Coronary artery (tissue), 2 donors: ENCODE results near the gene PRKCG.

Experiments
- DNase-seq: peaks from one replicate; pipeline ENCODE4 v3.0.0-alpha.2; 2017; ENCODE audit warnings: low spot score
- H3K27ac ChIP-seq, 2 donors: fragments of 200-600 bp; sonication (generic); one replicate each; pipeline ENCODE4 v1.5.1; 2016 to 2019
- H3K4me3 ChIP-seq: fragments of 200-600 bp; sonication (generic); 2 replicates; pipeline ENCODE4 v1.5.1; 2016; ENCODE audit warnings: mild to moderate bottlenecking, moderate library complexity
- TF ChIP-seq, protein P1 (sequence below): fragments of 200-600 bp; sonication (generic); IDR thresholded peaks from one replicate; pipeline ENCODE4 v1.5.1; 2019; ENCODE audit warnings: antibody characterized with exemption

The PRKCG gene

DNA sequence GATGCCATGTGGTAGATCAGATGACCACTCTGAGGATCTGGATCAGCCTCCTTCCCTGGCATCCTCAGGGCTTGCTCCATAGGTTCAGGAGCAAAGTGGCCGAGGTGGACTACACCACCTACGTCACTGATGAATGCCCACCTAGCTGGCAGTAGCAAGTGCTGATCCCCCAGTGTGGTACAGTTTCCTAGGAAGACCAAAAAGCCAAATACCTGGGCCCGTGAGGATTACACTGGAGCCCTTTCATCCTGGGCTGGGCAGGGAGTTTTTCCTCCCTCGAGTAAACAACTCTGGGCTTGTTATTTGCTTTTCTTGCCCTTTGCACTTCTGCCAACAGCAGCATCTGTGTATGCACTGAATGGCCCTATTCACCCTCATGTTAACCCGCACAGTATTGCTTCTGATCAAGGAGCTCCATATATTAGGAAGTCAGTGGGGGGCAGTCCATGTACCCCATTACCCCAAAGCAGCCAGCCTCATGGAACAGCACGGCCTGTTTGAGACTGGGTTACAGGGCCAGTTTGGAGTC is 17.6 kb upstream of the PRKCG start:
- TF ChIP-seq, protein P1, sequence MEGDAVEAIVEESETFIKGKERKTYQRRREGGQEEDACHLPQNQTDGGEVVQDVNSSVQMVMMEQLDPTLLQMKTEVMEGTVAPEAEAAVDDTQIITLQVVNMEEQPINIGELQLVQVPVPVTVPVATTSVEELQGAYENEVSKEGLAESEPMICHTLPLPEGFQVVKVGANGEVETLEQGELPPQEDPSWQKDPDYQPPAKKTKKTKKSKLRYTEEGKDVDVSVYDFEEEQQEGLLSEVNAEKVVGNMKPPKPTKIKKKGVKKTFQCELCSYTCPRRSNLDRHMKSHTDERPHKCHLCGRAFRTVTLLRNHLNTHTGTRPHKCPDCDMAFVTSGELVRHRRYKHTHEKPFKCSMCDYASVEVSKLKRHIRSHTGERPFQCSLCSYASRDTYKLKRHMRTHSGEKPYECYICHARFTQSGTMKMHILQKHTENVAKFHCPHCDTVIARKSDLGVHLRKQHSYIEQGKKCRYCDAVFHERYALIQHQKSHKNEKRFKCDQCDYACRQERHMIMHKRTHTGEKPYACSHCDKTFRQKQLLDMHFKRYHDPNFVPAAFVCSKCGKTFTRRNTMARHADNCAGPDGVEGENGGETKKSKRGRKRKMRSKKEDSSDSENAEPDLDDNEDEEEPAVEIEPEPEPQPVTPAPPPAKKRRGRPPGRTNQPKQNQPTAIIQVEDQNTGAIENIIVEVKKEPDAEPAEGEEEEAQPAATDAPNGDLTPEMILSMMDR: no peak
- no peak for DNase-seq
- no peak overlapping the region for H3K27ac ChIP-seq

GRCh38 chr19:53865523-53865917 is 16.5 kb upstream of the PRKCG start:
- H3K27ac ChIP-seq: peak overlapping the region; percentile 82 to 98
- TF ChIP-seq, protein P1: no peak
- DNase-seq: no peak
- peak overlapping the region; percentile 96 for H3K4me3 ChIP-seq

More for the DNA sequence above, 17.6 kb upstream of the PRKCG start:
- H3K4me3 ChIP-seq: no peak overlapping the region

DNA sequence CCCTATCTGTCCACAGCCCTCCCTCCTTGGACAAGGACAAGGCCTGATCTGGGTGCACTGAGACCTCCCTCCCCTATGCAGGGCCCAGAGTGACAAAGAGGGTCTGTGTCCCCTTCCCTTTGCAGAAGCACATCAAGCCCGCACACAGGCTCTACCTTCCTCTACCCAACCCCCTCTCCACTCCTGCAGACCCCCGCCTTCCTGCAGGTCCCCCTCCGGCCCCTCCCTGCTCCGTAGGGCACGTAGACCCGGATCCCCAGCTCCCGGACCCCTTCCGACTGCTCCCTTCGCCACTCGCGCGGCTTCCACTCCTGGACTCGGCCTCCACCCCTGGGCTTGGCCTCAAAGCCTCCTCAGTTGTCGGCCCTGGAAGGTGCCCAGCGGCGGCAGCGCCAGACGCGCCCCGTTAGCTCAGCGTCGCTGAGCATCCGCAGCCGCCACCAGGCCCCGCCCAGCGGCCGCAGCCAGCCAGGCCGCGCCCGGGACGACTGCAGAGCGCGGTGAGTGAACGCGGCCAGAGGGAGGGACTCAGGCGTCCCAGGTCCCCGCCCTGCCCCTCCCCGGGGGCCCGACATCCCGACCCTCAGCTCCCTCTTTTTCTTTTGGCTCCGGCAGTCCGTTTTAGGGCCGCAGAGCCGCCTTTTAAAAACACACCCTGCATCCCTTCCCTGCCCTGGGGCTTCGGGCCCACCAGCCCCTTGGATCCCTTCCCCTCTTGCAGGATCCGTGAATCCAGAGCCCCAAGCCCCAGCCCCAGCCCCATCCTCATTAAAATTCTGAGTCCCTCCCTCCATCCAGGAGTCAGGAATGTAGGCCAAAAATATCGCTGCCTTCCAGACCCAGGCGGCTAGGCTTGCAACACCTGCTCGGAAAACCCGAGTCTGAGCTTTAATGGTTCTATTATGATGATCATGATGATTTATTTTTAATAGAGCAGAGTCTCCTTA is 15.8 kb upstream of the PRKCG start:
- TF ChIP-seq, protein P1: no peak
- Histone ChIP-seq H3K27ac (peak overlapping the region; percentile 82 to 98), H3K4me3 (peak overlapping the region; percentile 96)
- DNase-seq: peak; percentile 90

- DNase-seq: peak; percentile 85
Measured at GRCh38 chr19:53866865-53867224, 15.2 kb upstream of the PRKCG start.

DNA sequence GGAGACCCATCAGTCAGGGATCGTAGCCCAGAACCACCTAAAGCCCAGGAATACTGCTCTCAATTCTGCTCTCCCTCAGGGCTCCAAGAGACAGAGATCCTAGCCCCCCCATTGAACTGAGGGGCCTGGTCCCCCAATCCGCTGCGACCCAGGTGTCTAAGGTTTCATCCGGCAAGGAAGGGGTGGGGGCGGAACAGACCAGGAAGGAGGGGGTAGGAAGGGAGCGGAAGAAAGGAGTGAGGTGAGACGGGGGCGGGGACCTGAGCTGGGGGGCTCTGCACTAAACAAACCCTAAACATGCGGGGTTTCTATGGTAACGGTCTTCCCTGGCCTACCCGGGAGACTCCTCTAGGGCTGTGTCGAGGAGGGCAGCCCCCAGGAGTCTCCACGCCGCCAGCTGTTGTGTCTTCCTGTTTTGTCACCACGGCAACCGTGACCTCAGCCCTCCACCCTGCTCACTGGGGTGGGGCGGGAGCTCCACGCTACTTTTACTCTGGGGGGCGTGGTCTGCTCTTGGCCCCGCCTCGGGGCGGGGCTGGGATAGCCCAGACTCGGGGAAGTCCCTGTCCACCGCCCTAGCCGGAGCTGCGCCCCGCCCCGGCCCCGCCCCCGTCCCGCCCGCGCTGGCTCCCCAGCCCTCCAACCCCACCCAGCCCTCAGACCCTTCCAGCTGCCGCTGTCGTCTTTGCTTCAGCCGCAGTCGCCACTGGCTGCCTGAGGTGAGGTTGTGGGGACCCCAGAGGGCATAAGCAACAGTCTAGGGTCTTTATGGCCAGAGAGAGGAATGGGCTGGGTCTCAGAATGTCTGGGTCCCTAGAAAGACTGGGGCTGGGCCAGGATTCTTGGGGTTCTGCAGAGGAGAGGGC is 14.5 kb upstream of the PRKCG start, which contains the start of gene MYADM:
Gene MYADM, plus strand, starts transcription at position 659 of the 866 bp plus-strand sequence. CDS start 5,647 bp downstream, outside the sequence.
- TF ChIP-seq, protein P1: no peak
- peak; percentile 100 for DNase-seq
- H3K27ac ChIP-seq: peak within 1 kb of the TSS; percentile 98 to 99
- peak within 1 kb of the TSS; percentile 96 for H3K4me3 ChIP-seq

More at GRCh38 chr19:53866865-53867224, 15.2 kb upstream of the PRKCG start:
- Histone ChIP-seq H3K4me3 (peak overlapping the region; percentile 96), H3K27ac (peak overlapping the region; percentile 82 to 98)
- TF ChIP-seq, protein P1: no peak

GRCh38 chr19:53868091-53868891 is 13.7 kb upstream of the PRKCG start:
- DNase-seq: peak; percentile 89
- peak overlapping the region; percentile 96 for H3K4me3 ChIP-seq
- TF ChIP-seq, protein P1: no peak
- peak overlapping the region; percentile 98 to 99 for H3K27ac ChIP-seq
